ENCODE measurements around the gene CHAF1A. TPM values are rescaled to one million over a fixed set of nuclear protein-coding genes. Genes with fewer than 3 reads are reported as not detected.

Gene CHAF1A
- polyA plus RNA-seq, 1 donor from 2014 or later, result 9.4 TPM

GRCh38 chr19:4439243-4439642 is 36.8 kb downstream of the CHAF1A start:
- no peaks in the 10 kb centered on the region for H3K9me2 ChIP-seq (ENCODE audit: insufficient read depth, low read length)
- no peaks in the 10 kb centered on the region for H3K9me3 ChIP-seq (ENCODE audit: low read length)
- H3K36me3 ChIP-seq (ENCODE audit: insufficient read depth, low read length), result no peaks in the 10 kb centered on the region

GRCh38 chr19:4441994-4442818 is 39.8 kb downstream of the CHAF1A start:
- no peak overlapping the region for H3K27ac ChIP-seq (ENCODE audit: low read length)
- H3K4me2 ChIP-seq (ENCODE audit: low read length), result no peak overlapping the region
- H3K9me2 ChIP-seq (ENCODE audit: insufficient read depth, low read length), result no peaks in the 10 kb centered on the region
- no peaks in the 10 kb centered on the region for H3K27me3 ChIP-seq (ENCODE audit: insufficient read depth, low read depth, low read length)
- H3F3A ChIP-seq (ENCODE audit: insufficient read depth, low read length, poor library complexity, severe bottlenecking), result no peaks in the 10 kb centered on the region
- H2AFZ ChIP-seq (ENCODE audit: low read depth, low read length), result no peak overlapping the region
- no peak overlapping the region for H3K9ac ChIP-seq (ENCODE audit: low read length)
- H3K79me2 ChIP-seq (replicated peaks; ENCODE audit: insufficient read depth, low read length), result no peaks in the 10 kb centered on the region
- no peaks in the 10 kb centered on the region for H4K20me1 ChIP-seq (ENCODE audit: insufficient read depth)
- H3K4me3 ChIP-seq (ENCODE audit: low read length), result no peak overlapping the region
- TF ChIP-seq, protein P1, sequence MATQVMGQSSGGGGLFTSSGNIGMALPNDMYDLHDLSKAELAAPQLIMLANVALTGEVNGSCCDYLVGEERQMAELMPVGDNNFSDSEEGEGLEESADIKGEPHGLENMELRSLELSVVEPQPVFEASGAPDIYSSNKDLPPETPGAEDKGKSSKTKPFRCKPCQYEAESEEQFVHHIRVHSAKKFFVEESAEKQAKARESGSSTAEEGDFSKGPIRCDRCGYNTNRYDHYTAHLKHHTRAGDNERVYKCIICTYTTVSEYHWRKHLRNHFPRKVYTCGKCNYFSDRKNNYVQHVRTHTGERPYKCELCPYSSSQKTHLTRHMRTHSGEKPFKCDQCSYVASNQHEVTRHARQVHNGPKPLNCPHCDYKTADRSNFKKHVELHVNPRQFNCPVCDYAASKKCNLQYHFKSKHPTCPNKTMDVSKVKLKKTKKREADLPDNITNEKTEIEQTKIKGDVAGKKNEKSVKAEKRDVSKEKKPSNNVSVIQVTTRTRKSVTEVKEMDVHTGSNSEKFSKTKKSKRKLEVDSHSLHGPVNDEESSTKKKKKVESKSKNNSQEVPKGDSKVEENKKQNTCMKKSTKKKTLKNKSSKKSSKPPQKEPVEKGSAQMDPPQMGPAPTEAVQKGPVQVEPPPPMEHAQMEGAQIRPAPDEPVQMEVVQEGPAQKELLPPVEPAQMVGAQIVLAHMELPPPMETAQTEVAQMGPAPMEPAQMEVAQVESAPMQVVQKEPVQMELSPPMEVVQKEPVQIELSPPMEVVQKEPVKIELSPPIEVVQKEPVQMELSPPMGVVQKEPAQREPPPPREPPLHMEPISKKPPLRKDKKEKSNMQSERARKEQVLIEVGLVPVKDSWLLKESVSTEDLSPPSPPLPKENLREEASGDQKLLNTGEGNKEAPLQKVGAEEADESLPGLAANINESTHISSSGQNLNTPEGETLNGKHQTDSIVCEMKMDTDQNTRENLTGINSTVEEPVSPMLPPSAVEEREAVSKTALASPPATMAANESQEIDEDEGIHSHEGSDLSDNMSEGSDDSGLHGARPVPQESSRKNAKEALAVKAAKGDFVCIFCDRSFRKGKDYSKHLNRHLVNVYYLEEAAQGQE (IDR thresholded peaks at IDR 0.05; ENCODE audit: borderline replicate concordance), result no peak
- no peak for TF ChIP-seq RAD21 (conservative IDR thresholded peaks at IDR 0.05)
- no peak for TF ChIP-seq EZH2 (IDR thresholded peaks at IDR 0.05; ENCODE audit: borderline replicate concordance, insufficient read depth, low read length, poor library complexity, severe bottlenecking)
- no peak for TF ChIP-seq EP300 (conservative IDR thresholded peaks at IDR 0.05; ENCODE audit: poor library complexity, severe bottlenecking)
- TF ChIP-seq, protein P2, sequence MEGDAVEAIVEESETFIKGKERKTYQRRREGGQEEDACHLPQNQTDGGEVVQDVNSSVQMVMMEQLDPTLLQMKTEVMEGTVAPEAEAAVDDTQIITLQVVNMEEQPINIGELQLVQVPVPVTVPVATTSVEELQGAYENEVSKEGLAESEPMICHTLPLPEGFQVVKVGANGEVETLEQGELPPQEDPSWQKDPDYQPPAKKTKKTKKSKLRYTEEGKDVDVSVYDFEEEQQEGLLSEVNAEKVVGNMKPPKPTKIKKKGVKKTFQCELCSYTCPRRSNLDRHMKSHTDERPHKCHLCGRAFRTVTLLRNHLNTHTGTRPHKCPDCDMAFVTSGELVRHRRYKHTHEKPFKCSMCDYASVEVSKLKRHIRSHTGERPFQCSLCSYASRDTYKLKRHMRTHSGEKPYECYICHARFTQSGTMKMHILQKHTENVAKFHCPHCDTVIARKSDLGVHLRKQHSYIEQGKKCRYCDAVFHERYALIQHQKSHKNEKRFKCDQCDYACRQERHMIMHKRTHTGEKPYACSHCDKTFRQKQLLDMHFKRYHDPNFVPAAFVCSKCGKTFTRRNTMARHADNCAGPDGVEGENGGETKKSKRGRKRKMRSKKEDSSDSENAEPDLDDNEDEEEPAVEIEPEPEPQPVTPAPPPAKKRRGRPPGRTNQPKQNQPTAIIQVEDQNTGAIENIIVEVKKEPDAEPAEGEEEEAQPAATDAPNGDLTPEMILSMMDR (IDR thresholded peaks at IDR 0.05; ENCODE audit: poor library complexity, severe bottlenecking), result no peak
- TF ChIP-seq TAF1 (IDR thresholded peaks at IDR 0.05; ENCODE audit: low read depth), result no peak
- no peak for TF ChIP-seq SMC3 (conservative IDR thresholded peaks at IDR 0.05; ENCODE audit: poor library complexity)
- no peak for TF ChIP-seq POLR2AphosphoS5 (IDR thresholded peaks at IDR 0.05)
- TF ChIP-seq MXI1 (conservative IDR thresholded peaks at IDR 0.05; ENCODE audit: poor library complexity, severe bottlenecking), result no peak
- no peaks in the 10 kb centered on the region for H3K36me3 ChIP-seq (ENCODE audit: insufficient read depth, low read length)
- H3K9me3 ChIP-seq (ENCODE audit: low read length), result no peaks in the 10 kb centered on the region

More at GRCh38 chr19:4439243-4439642, 36.8 kb downstream of the CHAF1A start:
- Histone ChIP-seq H3K79me2 (replicated peaks; ENCODE audit: insufficient read depth, low read length) (no peaks in the 10 kb centered on the region), H3F3A (ENCODE audit: insufficient read depth, low read length, poor library complexity, severe bottlenecking) (no peaks in the 10 kb centered on the region), H3K27me3 (ENCODE audit: insufficient read depth, low read depth, low read length) (no peaks in the 10 kb centered on the region), H3K4me3 (ENCODE audit: low read length) (no peak overlapping the region), H4K20me1 (ENCODE audit: insufficient read depth) (no peaks in the 10 kb centered on the region), H3K4me2 (ENCODE audit: low read length) (no peak overlapping the region), H3K27ac (ENCODE audit: low read length) (no peak overlapping the region), H2AFZ (ENCODE audit: low read depth, low read length) (no peak overlapping the region), H3K9ac (ENCODE audit: low read length) (no peak overlapping the region)
- TF ChIP-seq EP300 (conservative IDR thresholded peaks at IDR 0.05; ENCODE audit: poor library complexity, severe bottlenecking) (no peak), POLR2AphosphoS5 (IDR thresholded peaks at IDR 0.05) (no peak), MXI1 (conservative IDR thresholded peaks at IDR 0.05; ENCODE audit: poor library complexity, severe bottlenecking) (no peak), EZH2 (IDR thresholded peaks at IDR 0.05; ENCODE audit: borderline replicate concordance, insufficient read depth, low read length, poor library complexity, severe bottlenecking) (no peak), SMC3 (conservative IDR thresholded peaks at IDR 0.05; ENCODE audit: poor library complexity) (no peak), RAD21 (conservative IDR thresholded peaks at IDR 0.05) (no peak)
